GM20000 (cell line): ENCODE measurements around the gene ME3.

Source experiments
- DNase-seq: peaks from one replicate; pipeline ENCODE4 v3.0.0; 2012; ENCODE audit warnings: low spot score
- TF ChIP-seq, protein P1 (sequence below): IDR thresholded peaks from 2 replicates; pipeline ENCODE4 v1.5.1; 2012; ENCODE audit warnings: mild to moderate bottlenecking, control low read depth; ENCODE audit errors: extremely low read depth, missing control alignments

ME3 gene

GRCh38 chr11:86576946-86577624, 95.3 kb downstream of the ME3 start:
- DNase-seq, result no peak
- TF ChIP-seq, protein P1, sequence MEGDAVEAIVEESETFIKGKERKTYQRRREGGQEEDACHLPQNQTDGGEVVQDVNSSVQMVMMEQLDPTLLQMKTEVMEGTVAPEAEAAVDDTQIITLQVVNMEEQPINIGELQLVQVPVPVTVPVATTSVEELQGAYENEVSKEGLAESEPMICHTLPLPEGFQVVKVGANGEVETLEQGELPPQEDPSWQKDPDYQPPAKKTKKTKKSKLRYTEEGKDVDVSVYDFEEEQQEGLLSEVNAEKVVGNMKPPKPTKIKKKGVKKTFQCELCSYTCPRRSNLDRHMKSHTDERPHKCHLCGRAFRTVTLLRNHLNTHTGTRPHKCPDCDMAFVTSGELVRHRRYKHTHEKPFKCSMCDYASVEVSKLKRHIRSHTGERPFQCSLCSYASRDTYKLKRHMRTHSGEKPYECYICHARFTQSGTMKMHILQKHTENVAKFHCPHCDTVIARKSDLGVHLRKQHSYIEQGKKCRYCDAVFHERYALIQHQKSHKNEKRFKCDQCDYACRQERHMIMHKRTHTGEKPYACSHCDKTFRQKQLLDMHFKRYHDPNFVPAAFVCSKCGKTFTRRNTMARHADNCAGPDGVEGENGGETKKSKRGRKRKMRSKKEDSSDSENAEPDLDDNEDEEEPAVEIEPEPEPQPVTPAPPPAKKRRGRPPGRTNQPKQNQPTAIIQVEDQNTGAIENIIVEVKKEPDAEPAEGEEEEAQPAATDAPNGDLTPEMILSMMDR, result no peak

GRCh38 chr11:86575927-86576326, 96.5 kb downstream of the ME3 start:
- TF ChIP-seq, protein P1, result no peak
- DNase-seq, result no peak

DNA sequence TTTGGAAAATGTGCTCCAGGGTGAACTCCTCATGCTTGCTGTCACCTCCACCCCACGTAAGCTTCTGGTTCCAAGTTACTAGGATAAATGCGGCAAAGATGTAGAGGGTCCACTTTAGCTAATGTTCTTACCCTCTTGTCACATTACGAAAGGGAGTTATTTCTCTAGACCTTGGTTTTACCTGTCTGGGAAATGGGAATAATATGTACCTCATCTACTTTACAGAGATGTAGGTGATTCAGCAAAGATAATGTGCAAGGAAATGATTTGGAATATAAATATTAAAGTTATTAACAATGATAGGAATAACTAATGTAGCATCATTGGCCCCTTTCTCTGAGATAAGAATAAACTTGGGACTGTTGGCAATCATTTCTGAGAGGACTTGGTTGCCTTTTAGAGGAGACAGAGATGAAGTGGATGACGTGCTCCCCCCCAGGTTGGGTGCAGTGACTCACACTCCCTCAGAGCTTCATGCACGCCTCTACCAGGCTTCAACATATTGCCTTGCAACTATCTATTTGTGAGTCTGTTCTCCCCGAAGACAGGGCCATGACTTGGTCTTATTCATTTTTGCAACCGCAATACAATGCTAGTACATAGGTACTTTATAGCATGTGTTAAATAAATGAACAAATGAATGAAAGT, 97.1 kb downstream of the ME3 start:
- TF ChIP-seq, protein P1, result no peak
- no peak for DNase-seq

- no peak for DNase-seq
These were observed 97.8 kb downstream of the ME3 start for GRCh38 chr11:86574493-86575207.

DNA sequence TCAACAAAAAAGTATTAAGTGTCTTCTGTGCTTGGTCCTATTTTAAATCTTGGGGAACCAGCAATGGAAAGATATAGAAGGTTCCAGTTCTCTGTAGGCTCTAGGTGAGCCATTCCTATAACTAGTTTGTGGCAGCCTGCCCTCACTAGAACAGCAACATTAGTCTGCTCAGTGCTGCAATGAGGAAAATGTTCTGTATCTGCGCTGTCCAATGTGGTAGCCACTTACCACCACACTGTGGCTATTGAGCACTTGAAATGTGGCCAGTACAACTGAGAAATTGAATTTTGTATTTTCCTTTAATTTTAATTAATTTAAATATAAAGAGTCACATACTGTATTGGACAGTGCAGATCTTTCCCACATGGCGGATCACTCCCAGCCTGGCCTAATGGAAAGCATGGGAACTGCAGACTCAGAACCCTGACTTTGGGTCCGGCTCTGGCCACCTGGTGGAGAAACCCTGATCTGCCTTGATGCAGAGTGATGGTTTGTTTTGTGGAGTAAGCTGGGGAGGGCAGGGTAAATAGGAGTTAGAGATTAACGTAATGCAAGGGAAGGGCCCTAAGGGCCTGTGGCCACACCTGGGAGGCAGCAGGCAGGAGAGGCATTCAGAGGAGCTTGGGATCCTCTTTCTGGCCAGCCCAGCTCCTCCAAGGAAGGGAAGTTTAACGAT, 101.0 kb downstream of the ME3 start:
- TF ChIP-seq, protein P1, result no peak
- DNase-seq, result no peak

More at GRCh38 chr11:86574493-86575207, 97.8 kb downstream of the ME3 start:
- TF ChIP-seq, protein P1, result no peak

- TF ChIP-seq, protein P1, result no peak
- DNase-seq, result no peak
These were observed 102.0 kb downstream of the ME3 start for GRCh38 chr11:86570451-86570850.

DNA sequence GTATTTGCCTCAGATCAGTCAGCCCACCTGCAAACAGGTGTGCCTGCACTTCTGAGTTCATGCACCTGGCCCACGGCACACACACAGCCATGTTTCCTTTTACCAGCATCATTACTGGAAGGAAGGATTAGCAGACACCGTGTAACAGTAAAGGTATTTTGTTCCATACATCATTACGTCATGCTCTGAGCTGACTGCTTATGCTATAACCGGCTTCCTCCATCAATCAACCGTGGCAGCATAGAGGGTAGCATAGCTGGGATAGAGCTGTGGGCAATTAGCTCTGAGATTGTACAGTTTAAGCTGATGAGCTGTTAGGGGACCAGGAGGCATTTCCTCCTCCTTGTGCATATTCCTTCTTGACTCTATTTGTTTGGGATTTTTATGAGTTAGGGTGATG, 102.4 kb downstream of the ME3 start:
- DNase-seq, result no peak
- TF ChIP-seq, protein P1, result no peak
